PFSK-1 (cell line): Measurements from ENCODE around the gene ATP5MC2.

Source experiments
- FOXP2 ChIP-seq: optimal IDR thresholded peaks from 2 replicates; pipeline ENCODE3; 2011; ENCODE audit warnings: borderline replicate concordance, control low read depth, inconsistent platforms; ENCODE audit not compliant: insufficient read depth; ENCODE audit errors: extremely low read length, extremely low read depth
- POLR2AphosphoS5 ChIP-seq: IDR thresholded peaks from 2 replicates; pipeline ENCODE4 v1.6.1; 2012; ENCODE audit warnings: low read depth, mild to moderate bottlenecking, control low read depth, low read length, moderate library complexity
- SIN3A ChIP-seq: IDR thresholded peaks from 2 replicates; pipeline ENCODE4 v1.6.1; 2012; ENCODE audit warnings: mild to moderate bottlenecking, low read length, moderate library complexity, borderline replicate concordance; ENCODE audit not compliant: insufficient read depth
- TAF1 ChIP-seq: IDR thresholded peaks from 2 replicates; pipeline ENCODE4 v1.6.1; 2012; ENCODE audit warnings: low read length, control low read depth, borderline replicate concordance; ENCODE audit not compliant: insufficient read depth
- TF ChIP-seq, protein P1 (sequence below), 2 experiments: IDR thresholded peaks; 2 replicates each; pipeline versions ENCODE4 v1.6.1 to v1.8.0; 2011 to 2012; ENCODE audit warnings: low read depth in 2 of 2, low read length in 2 of 2, control low read depth in 1 of 2, inconsistent platforms in 1 of 2, mild to moderate bottlenecking in 1 of 2, moderate library complexity in 1 of 2; ENCODE audit not compliant: insufficient read depth in 1 of 2

GRCh38 chr12:53643232-53643979 lies 32.5 kb downstream of the ATP5MC2 start:
- TF ChIP-seq POLR2AphosphoS5, result no peak
- TF ChIP-seq SIN3A, result no peak
- TF ChIP-seq, protein P1, sequence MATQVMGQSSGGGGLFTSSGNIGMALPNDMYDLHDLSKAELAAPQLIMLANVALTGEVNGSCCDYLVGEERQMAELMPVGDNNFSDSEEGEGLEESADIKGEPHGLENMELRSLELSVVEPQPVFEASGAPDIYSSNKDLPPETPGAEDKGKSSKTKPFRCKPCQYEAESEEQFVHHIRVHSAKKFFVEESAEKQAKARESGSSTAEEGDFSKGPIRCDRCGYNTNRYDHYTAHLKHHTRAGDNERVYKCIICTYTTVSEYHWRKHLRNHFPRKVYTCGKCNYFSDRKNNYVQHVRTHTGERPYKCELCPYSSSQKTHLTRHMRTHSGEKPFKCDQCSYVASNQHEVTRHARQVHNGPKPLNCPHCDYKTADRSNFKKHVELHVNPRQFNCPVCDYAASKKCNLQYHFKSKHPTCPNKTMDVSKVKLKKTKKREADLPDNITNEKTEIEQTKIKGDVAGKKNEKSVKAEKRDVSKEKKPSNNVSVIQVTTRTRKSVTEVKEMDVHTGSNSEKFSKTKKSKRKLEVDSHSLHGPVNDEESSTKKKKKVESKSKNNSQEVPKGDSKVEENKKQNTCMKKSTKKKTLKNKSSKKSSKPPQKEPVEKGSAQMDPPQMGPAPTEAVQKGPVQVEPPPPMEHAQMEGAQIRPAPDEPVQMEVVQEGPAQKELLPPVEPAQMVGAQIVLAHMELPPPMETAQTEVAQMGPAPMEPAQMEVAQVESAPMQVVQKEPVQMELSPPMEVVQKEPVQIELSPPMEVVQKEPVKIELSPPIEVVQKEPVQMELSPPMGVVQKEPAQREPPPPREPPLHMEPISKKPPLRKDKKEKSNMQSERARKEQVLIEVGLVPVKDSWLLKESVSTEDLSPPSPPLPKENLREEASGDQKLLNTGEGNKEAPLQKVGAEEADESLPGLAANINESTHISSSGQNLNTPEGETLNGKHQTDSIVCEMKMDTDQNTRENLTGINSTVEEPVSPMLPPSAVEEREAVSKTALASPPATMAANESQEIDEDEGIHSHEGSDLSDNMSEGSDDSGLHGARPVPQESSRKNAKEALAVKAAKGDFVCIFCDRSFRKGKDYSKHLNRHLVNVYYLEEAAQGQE (IDR thresholded peaks at IDR 0.05; ENCODE audit: insufficient read depth in 1 of 2, low read depth in 2 of 2, low read length in 2 of 2), result no peak
- TF ChIP-seq TAF1, result no peak
- TF ChIP-seq FOXP2, result no peak
